Measurements from ENCODE around the gene COA6.
A peak's percentile ranks its signal among the peaks of the same experiment; 100 is the strongest.

COA6 gene

DNA sequence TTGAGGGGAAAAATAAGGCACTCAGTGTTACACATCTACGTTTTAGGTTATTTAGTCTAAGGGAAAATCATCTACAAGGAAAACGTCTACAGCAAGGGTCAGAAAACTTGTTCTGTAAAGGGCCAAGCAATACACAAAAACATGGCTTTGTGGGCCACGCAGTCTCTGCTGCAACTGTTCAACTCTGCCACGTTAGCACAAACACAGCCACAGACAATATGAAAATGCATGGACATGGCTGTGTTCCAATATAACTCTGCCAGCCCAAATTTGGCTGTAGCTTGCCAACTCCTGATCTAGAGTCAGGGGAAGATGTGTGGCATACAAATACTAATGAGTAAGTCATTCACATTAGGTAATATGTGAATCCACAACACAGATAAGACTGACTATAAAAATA lies 40.7 kb downstream of the COA6 start:
- DNase-seq, result no peak

GRCh38 chr1:234427950-234428646 lies 54.8 kb downstream of the COA6 start:
- DNase-seq, result no peak

GRCh38 chr1:234429434-234429806 lies 56.2 kb downstream of the COA6 start:
- DNase-seq, result no peak

DNA sequence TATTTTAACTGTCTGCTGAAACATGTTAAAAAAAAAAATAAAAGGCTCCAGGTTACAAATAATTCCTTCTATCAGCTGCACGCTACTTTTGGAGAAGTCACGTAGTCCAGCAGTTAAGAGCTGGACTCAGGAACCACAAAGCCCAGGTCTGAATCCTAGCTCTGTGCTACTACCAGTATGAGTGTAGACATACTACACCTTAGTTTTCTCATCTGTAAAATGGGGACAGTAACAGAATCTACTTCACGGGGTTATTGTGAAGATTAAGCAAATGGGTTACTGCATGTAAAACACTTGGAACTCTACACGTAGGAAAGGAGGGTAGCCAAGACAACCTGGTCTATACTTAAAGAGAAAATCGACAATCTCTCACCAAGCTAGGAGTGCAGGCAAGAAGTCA lies 57.4 kb downstream of the COA6 start:
- DNase-seq, result no peak

GRCh38 chr1:234431255-234431654 lies 58.0 kb downstream of the COA6 start:
- no peak for DNase-seq

DNA sequence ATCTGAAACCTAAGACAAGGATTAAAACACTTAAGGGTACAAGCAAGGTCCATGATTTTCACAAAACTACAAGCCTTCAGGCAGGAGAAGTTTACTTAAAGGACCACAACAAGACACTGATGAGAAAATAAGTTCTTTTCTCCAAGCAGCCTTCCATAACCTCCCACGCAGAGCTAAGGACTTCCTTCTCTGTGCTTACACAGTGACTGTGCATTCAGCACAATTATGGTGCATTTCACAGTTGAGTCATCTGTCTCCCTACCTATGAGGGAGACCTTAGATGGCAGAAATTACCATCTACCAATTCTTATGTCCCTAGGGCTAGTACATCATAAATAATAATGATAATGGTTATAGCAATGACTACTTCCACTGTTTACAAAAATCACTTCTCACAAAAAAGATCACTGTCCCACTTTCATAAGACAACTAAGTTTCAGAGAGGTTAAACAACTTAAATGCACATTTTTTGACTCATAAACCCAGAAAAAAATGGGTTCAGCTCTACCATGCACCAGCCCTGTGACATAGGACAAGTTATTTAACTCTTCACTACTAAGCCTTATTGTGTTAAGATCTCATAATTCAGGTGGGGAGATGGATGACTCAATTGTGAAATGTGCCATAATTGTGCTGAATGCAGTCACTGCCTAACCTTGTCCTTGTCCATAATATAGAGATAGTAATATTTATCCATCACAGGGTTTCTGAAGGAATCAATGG lies 60.5 kb downstream of the COA6 start:
- peak; percentile 38 for DNase-seq

Data from NCI-H2171 treated with DMSO at 0.1 percent for 48 hours (cell line).